OCI-LY1 (cell line): ENCODE measurements around the gene GSTM2.

Experiments
- H2AFZ ChIP-seq: fragments of 200-600 bp; sonication (generic), shearing (Covaris generic); 2 replicates; pipeline ENCODE4 v1.6.0; 2014; ENCODE audit warnings: antibody characterized with exemption, mild to moderate bottlenecking, low read length
- H3F3A ChIP-seq: fragments of 200-600 bp; sonication (generic), shearing (Covaris generic); 2 replicates; pipeline ENCODE4 v1.6.0; 2014; ENCODE audit warnings: mild to moderate bottlenecking, antibody characterized with exemption, low read length, moderate library complexity; ENCODE audit not compliant: insufficient read depth
- H3K27ac ChIP-seq: fragments of 200-600 bp; sonication (generic); 2 replicates; pipeline ENCODE4 v1.5.1; 2014; ENCODE audit warnings: low read length, mixed run types, mild to moderate bottlenecking, low read depth; ENCODE audit not compliant: poor library complexity, severe bottlenecking
- H3K27me3 ChIP-seq: fragments of 200-600 bp; sonication (generic); 2 replicates; pipeline ENCODE4 v1.6.0; 2014; ENCODE audit warnings: antibody characterized with exemption, mild to moderate bottlenecking, low read length, moderate library complexity; ENCODE audit not compliant: insufficient read depth
- H3K36me3 ChIP-seq: fragments of 200-600 bp; sonication (generic); 2 replicates; pipeline ENCODE4 v1.6.1; 2014; ENCODE audit warnings: mild to moderate bottlenecking, antibody characterized with exemption, low read length, moderate library complexity, mixed read lengths; ENCODE audit not compliant: insufficient read depth
- H3K4me1 ChIP-seq: fragments of 200-600 bp; sonication (generic); 2 replicates; pipeline ENCODE4 v1.5.1; 2014; ENCODE audit warnings: mild to moderate bottlenecking, low read length, moderate library complexity; ENCODE audit not compliant: insufficient read depth, severe bottlenecking
- H3K4me2 ChIP-seq: fragments of 200-600 bp; sonication (generic), shearing (Covaris generic); 2 replicates; pipeline ENCODE4 v1.6.1; 2014; ENCODE audit warnings: low read length
- H3K4me3 ChIP-seq: fragments of 200-600 bp; sonication (generic); 2 replicates; pipeline ENCODE4 v1.5.1; 2014; ENCODE audit warnings: low read length, low read depth, mild to moderate bottlenecking, mixed read lengths; ENCODE audit not compliant: poor library complexity, severe bottlenecking
- H3K79me2 ChIP-seq: fragments of 200-600 bp; shearing (Covaris generic); 2 replicates; pipeline ENCODE4 v1.6.1; 2016; ENCODE audit warnings: mixed run types, low read length, mixed read lengths; ENCODE audit not compliant: insufficient read depth
- H3K9ac ChIP-seq: fragments of 200-600 bp; sonication (generic), shearing (Covaris generic); 2 replicates; pipeline ENCODE4 v1.6.1; 2014; ENCODE audit warnings: mild to moderate bottlenecking, low read length, mixed read lengths
- H3K9me2 ChIP-seq: fragments of 200-600 bp; sonication (generic), shearing (Covaris generic); 2 replicates; pipeline ENCODE4 v1.6.1; 2014; ENCODE audit warnings: low read depth, mild to moderate bottlenecking, low read length, mixed read lengths
- H3K9me3 ChIP-seq: fragments of 200-600 bp; shearing (Covaris generic); 2 replicates; pipeline ENCODE4 v1.6.1; 2014; ENCODE audit warnings: low read length, mixed read lengths
- H4K20me1 ChIP-seq: fragments of 200-600 bp; sonication (generic), shearing (Covaris generic); 2 replicates; pipeline ENCODE4 v1.6.0; 2016; ENCODE audit warnings: mild to moderate bottlenecking, low read length; ENCODE audit not compliant: insufficient read depth
- CTCF ChIP-seq: fragments of 200-600 bp; sonication (generic), shearing (Covaris generic); IDR thresholded peaks from 2 replicates; pipeline ENCODE4 v1.5.1; 2017; ENCODE audit warnings: mild to moderate bottlenecking, antibody characterized with exemption, low read length, moderate library complexity, mixed read lengths
- EZH2 ChIP-seq: fragments of 200-600 bp; sonication (generic), shearing (Covaris generic); IDR thresholded peaks from 2 replicates; pipeline ENCODE4 v1.8.0; 2017; ENCODE audit warnings: borderline replicate concordance, mixed run types, mild to moderate bottlenecking, antibody characterized with exemption, low read length, moderate library complexity, mixed read lengths

GSTM2 gene

GRCh38 chr1:109653306-109653705 lies 14.6 kb upstream of the GSTM2 start:
- no peak for TF ChIP-seq EZH2
- TF ChIP-seq CTCF, result no peak
- Histone ChIP-seq H3K9me3 (no peaks in the 10 kb centered on the region), H4K20me1 (no peaks in the 10 kb centered on the region), H2AFZ (no peak overlapping the region), H3K27me3 (0 out of 2 replicates have a peak, but pooled peaks cover 8% of the 10 kb centered on the region), H3K4me2 (no peak overlapping the region), H3K27ac (no peak overlapping the region), H3K4me1 (peaks cover 20% of the 10 kb centered on the region), H3K36me3 (no peaks in the 10 kb centered on the region), H3K9ac (no peak overlapping the region), H3K9me2 (no peaks in the 10 kb centered on the region), H3K79me2 (no peaks in the 10 kb centered on the region), H3F3A (0 out of 2 replicates have a peak, but pooled peaks cover 3% of the 10 kb centered on the region), H3K4me3 (no peak overlapping the region)

GRCh38 chr1:109654519-109654918 lies 13.3 kb upstream of the GSTM2 start:
- Histone ChIP-seq H4K20me1 (no peaks in the 10 kb centered on the region), H3K4me2 (no peak overlapping the region), H3K9ac (no peak overlapping the region), H3K27ac (no peak overlapping the region), H2AFZ (no peak overlapping the region), H3K4me3 (no peak overlapping the region), H3K27me3 (0 out of 2 replicates have a peak, but pooled peaks cover 8% of the 10 kb centered on the region), H3K9me3 (no peaks in the 10 kb centered on the region), H3K9me2 (no peaks in the 10 kb centered on the region), H3F3A (0 out of 2 replicates have a peak, but pooled peaks cover 3% of the 10 kb centered on the region), H3K4me1 (peaks cover 16% of the 10 kb centered on the region), H3K36me3 (no peaks in the 10 kb centered on the region), H3K79me2 (no peaks in the 10 kb centered on the region)
- TF ChIP-seq EZH2 (no peak), CTCF (no peak)

GRCh38 chr1:109655615-109656519 lies 12.0 kb upstream of the GSTM2 start, which contains the start of gene GSTM4:
GSTM4 (plus strand) TSS chr1:109656099; CDS start chr1:109656390, 291 bp downstream.
- no peaks in the 10 kb centered on the region for H3F3A ChIP-seq
- no peaks in the 10 kb centered on the region for H3K9me3 ChIP-seq
- peaks cover 13% of the 10 kb centered on the region for H3K4me1 ChIP-seq
- 0 out of 2 replicates have a peak, but pooled peaks cover 8% of the 10 kb centered on the region for H3K27me3 ChIP-seq
- 0 out of 2 replicates have a peak within 1 kb of the TSS, but pooled peaks have one; percentile 4 for H2AFZ ChIP-seq
- H3K9me2 ChIP-seq, result no peaks in the 10 kb centered on the region
- H3K9ac ChIP-seq, result peak within 1 kb of the TSS; percentile 66
- no peaks in the 10 kb centered on the region for H3K79me2 ChIP-seq
- H3K27ac ChIP-seq, result no peak within 1 kb of the TSS
- H4K20me1 ChIP-seq, result no peaks in the 10 kb centered on the region
- peak within 1 kb of the TSS; percentile 68 for H3K4me3 ChIP-seq
- peak within 1 kb of the TSS; percentile 77 for H3K4me2 ChIP-seq
- TF ChIP-seq CTCF (peak; percentile 9; the same call in 1 of the 2 replicates), EZH2 (no peak)
- no peaks in the 10 kb centered on the region for H3K36me3 ChIP-seq
